IPS-NIHi11 (cell line): ENCODE measurements around the gene PITPNC1.

Experiments used
- DNase-seq: peaks from one replicate; pipeline ENCODE4 v3.0.0; 2012; ENCODE audit warnings: mixed read lengths, low spot score

PITPNC1 gene

DNA sequence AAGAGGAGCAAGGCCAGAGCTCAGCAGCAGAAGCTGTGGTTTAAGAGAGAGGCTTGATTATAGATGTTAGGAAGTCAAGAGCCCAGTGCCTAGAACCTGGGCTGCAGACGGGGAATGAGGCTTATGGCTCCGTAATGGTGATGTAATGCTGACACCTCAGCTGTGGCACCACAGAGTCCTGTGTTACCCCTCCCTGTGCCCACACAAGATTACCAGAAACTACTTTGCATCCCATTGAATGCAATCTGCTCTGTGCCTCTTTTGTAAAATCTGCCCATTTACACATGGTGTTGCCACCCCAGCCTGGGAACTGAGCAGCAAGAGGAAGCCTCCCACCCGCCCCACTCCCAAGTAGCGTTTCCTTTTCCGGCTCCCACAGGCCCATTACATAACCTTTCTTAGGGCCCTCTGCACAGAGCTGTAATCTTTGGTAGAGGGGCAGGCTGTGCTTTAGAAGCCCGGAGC is 57.0 kb downstream of the PITPNC1 start:
- DNase-seq: no peak

DNA sequence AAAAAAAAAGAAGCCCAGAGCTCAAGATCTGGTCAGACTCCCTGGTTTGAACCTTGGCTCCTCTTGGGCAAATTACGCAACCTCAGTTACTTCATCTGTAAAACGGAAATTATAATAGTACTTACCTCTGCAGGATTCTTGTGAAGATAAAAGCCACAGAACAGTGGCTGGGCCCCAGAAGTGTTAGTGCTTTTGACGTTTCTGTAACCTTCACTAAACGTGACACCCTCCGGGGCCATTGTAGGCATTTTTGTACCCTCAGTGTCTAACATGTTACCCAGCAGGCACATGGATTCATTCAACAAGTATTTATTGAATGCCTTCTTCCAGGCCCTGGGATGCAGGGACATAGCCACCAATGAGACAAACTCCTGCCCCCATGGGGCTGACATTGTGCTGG is 58.0 kb downstream of the PITPNC1 start:
- no peak for DNase-seq

DNA sequence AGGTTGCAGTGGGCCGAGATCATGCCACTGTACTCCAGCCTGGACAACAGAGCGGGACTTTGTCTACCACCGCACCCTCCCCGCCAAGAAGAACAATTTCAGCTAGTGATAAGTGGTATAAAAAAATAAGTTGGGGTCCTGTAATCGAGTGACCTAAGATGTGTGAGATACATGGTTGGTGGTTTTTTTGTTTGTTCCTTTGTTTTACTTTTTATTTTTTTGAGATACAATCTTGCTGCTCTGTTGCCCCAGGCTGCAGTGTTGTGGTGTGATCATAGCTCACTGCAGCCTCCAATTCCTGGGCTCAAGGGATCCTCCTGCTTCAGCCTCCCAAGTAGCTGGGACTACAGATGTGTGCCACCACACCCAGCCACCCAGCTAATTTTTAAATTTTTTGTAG is 58.7 kb downstream of the PITPNC1 start:
- no peak for DNase-seq

DNA sequence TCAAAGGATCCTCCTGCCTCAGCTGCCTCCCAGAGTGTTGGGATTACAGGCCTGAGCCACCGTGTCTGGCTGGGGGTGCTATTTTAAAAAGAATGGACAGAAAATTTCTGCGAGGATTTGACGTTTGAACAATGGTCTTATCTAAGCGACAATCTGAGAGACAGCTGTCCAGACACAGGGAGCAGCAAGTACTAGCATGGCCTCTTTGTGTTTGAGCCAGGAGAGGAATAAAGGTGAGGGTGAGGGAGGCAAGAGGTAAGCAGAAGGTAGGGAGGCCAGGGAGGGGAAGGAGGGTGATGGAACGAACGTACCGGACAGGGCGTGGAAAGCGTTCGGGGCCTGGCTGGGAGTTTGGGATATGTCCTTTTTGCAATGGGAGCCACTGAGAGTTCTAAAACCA is 59.2 kb downstream of the PITPNC1 start:
- no peak for DNase-seq

DNA sequence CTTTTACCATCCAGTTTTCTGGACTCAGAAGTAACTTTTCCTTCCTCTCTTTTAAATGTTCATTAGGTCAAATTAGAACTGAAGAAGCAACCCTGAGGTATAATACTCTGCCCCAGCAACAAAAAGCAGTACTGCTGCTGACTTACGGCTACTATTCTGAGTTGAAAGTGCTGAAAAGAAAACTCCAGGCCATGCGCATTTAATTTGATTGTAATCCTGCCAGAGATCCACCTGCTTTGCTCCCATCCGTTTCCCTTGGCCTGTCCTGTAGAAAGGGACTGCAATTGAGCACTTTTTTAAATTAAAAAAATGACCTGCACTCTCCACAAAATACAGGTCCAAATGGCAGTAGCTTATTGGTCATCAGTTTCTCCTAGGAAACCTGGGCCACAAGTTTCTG is 61.6 kb downstream of the PITPNC1 start:
- DNase-seq: no peak

- DNase-seq: no peak
Measured at GRCh38 chr17:67439269-67439668, 62.2 kb downstream of the PITPNC1 start.

GRCh38 chr17:67440277-67441051 is 63.4 kb downstream of the PITPNC1 start:
- no peak for DNase-seq

DNA sequence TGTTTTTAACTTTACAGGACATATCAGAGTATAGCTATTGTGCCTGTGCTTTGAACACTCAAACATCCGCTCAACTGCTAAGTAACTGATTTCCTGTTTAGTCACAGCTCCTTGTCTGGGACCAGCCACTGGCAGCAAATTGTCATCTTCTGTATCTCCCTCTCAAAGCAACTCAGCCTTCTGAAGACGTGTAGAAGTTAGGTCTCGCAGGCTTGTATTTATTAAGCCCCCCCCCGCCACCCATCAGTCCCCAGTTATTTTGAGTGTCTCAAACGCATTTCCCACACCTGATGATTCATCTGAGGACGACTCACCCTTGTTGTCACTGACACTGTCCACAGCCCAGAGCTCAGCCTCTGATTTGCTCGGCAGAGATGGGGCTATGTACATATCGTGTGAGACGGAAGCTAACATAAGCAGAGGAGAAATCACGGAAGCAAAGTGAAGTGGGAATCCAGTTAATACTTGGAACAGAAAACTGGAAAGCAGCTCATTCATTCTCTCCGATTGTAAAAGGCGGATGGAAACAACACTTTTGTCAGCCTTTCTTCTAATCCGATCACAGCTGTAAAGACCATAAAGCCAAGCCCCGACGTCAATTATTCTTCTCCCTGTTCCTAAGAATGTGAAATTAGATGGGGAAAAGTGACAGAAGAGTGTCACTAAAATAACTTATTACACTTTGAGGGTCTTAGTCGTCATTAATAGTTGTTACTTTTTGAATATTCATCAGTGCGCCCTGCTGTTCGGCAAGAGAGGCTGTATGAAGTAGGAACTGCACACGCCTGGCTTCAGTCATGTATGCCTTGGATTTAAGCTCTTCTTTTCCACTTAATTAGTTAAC is 64.2 kb downstream of the PITPNC1 start:
- no peak for DNase-seq

GRCh38 chr17:67441896-67442219 is 64.8 kb downstream of the PITPNC1 start:
- DNase-seq: no peak

DNA sequence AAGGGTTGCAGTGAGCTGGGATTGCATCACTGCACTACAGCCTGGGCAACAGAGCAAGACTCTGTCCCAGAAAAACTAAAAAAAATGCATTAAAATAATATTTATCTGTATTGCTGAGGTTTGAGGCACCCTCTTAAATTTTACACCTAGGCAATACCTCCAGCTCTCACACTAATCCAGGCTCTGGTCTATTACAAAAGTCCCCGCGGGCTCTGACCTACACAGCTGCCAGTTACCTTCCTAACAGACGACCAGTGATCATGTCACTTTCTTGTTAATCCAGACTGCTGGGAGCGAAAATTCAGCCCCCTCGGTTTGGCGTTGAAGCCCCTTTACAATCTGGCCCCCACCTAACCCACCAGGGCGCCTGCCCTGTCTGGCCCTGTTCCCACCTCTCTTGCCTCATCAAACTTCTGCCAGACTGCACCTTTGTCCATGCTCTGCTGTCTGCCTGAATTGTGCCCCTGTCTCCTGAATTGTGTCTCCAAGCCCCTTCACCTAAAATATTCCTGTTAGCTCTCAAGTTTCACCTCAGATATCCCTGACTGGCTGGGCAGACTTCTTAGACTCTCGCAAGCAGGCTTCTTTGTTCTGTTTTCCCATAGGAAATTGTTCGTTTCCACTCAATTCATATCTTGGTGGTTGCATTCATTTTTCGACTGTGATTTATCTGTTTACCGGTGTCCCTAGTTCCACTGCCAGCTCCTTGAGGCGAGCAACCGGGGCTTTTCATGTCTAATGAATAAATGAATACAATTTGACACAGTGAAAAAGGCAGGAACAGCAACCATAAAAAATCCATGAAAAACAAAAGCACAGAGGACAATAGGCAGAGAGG is 65.9 kb downstream of the PITPNC1 start:
- DNase-seq: no peak

DNA sequence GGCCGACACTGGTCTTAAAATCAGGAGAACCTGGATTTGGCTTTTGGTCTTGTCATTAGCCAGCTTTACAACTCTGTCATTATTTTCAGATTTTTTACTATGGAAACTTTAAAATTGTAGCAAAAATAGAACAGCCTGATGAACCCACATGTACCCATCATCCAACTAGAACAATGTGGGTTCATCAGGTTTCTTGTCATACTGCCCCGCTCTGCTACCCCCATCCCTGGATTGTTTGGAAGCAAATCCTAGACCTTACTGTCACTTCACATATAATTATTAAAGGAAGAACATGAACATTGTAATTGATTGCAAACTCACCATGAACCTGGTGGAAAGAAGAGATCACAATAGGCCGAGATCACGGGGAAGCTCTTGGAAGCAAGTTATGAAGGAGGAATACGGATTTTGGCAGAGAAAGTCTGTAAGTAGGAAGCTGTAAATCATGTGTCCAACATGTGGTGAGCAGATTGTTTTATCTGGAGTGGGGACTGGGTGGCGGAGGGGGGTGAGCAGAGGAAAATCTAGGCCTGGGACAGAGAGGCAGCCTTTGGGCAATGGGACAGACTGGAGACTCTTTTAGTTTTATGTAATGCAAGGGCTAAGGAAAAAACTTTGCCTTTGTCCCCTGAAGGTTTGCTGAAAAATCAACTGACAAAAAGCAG is 67.0 kb downstream of the PITPNC1 start:
- no peak for DNase-seq

DNA sequence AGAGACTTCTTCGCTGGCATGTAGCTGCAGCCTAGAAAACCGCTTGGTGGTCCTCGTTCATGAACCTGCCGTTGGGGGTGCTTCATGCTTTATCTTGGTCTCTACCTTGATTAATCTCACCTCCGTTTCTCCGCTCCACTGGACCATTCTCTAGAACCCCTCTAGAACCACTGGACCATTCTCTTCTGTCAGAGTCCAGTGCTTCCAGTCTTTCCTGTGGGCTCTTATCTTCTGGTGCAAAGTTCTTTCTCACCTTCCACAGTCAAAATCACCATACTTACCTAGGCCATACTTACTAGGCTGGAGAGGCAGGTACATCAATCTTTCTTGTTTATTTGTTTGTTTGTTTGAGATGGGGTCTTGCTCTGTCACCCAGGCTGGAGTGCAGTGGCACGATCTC is 71.4 kb downstream of the PITPNC1 start:
- DNase-seq: no peak

GRCh38 chr17:67449065-67449464 is 72.0 kb downstream of the PITPNC1 start:
- no peak for DNase-seq

DNA sequence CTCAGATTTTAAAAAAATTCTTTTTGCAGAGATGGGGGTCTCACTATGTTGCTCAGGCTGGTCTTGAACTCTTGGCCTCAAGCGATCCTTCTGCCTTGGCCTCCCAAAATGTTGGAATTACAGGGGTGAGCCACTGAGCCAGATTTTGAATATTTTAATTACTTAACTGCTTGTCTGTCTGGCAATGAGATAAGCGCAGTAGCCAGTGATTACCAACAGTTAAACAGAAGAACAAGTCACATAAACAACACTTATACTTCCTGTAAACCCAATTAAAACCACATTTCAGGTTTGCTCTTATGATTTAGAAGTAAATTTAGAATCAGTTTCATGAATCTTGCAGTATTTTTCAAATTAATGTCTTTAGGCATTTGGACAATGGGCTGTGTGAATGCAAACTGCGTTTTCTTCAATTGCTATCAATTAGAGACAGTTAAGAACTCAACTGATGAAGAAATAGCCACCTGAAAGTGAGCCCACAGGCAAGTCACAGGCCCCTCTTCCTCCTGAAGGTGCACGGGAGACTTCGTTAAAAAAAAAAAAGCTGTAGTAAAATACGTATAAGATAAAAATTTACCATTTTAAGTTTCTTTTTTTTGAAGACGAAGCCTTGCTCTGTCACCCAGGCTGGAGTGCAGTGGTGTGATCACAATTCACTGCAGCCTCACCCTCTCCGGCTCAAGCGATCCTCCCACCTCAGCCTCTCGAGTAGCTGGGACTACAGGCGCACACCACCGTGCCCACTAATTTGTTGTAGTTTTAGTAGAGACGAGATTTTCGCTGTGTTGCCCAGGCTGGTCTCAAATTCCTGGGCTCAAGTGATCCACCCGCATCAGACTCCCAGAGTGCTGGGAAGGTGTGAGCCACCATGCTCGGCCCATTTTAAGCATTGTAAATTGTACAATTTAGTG is 73.0 kb downstream of the PITPNC1 start:
- DNase-seq: no peak

GRCh38 chr17:67452681-67453554 is 75.8 kb downstream of the PITPNC1 start:
- no peak for DNase-seq

- DNase-seq: no peak
Measured at GRCh38 chr17:67456103-67456502, 79.0 kb downstream of the PITPNC1 start.

DNA sequence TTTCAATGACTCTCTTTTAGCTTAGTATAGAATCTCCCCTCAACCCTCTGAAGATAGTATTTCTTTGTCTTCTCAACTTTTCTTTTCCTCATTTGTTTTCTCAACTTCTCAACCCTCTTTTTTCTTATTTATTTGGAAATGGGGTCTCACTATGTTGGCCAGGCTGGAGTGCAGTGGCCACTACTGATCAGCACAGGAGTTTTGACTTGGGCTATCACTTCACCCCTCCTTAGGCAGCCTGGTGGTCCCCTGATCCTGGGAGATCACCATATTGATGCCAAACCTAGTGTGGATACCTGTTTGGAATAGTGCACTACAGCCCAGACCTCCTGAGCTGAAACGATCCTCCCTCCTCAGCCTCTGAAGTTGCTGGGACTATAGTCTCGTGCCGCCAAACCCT is 79.8 kb downstream of the PITPNC1 start:
- no peak for DNase-seq

DNA sequence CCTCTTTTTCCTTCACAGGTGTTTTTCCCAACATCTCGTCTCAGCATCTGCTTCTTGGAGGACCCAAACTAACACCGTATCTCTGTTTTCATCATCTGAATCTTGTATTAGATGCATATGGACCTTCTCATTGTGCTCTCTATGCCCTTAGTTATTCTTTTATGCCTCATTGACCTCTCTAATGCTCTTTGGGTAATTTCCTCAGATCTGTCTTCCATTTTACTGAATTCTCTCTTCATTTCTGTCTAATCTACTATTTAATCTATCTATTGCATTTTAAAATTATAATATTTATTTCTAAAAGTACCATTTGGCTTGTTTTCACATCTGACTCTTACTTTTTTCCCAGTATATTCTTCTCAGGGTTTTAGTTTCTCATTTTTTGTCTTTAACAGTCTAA is 81.1 kb downstream of the PITPNC1 start:
- no peak for DNase-seq

DNA sequence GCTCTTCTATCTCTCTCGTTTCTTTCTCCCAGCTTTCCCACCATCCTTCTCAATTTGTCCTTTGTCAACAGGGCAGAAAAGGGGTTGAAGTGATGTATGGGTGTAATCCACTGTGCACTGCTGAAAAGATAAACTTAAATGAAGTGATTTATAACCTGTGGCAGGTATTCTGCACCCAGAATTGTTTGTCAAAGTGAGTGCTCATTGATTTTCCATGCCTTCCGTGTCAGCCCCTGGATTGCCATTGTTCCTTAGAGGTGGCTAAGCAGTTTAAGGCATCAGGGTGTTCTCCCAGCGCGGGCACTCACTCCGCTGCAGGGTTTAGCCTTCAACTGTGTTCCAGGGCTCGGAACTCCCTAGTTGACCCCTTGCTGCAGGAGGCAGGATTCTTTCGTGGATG is 82.9 kb downstream of the PITPNC1 start:
- no peak for DNase-seq

- DNase-seq: no peak
Measured at GRCh38 chr17:67461228-67461780, 84.2 kb downstream of the PITPNC1 start.
